Muscle of back (tissue), 11 donors: ENCODE results near the gene TIPRL. TPM values are rescaled to one million over a fixed set of nuclear protein-coding genes. Genes with fewer than 3 reads are reported as not detected.
"Not testable (repeated sequence)": the region's sequence is repeated elsewhere in the genome, so short reads cannot be mapped to it uniquely, and the experiment has no call there.

Experiments used
- DNase-seq, 3 donors: peaks; one replicate each; pipeline versions ENCODE4 v3.0.0 to v3.0.0-alpha.2; 2013
- polyA plus RNA-seq, 10 donors: library from polyadenylated mRNA; unstranded; fragments of 120-200 nt; gene quantifications; one replicate each; pipeline ENCODE4 v1.2.1, GENCODE V29; 2013; ENCODE audit not compliant: insufficient read length in 10 of 10

The TIPRL gene
- polyA plus RNA-seq, 10 donors = 31.9 to 42.7 (median 35.9) TPM

DNA sequence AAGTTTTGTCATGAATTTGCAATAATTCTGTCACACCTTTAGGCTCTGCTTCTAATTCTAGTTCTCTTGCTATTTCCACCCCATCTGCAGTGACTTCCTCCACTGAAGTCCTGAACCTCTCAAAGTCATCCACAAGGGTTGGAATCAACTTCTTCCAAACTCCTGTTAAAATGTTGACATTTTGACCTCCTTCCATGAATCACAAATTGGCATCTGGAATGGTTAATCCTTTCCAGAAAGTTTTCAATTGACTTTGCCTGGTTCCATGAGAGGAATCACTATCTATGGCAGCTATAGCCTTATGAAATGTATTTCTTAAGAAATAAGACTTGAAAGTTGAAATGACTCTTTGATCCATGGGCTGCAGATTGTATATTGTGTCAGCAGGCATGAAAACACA, 27.3 kb downstream of the TIPRL start:
- DNase-seq = no peak

DNA sequence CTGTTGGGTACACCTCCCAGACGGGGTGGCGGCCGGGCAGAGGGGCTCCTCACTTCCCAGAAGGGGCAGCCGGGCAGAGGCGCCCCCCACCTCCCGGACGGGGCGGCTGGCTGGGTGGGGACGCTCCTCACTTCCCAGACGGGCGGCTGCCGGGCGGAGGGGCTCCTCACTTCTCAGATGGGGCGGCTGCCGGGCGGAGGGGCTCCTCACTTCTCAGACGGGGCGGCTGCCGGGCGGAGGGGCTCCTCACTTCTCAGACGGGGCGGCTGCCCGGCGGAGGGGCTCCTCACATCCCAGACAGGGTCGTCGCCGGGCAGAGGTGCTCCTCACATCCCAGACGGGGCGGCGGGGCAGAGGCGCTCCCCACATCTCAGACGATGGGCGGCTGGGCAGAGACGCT, 28.9 kb downstream of the TIPRL start:
- not testable (repeated sequence) for DNase-seq

GRCh38 chr1:168210312-168210711, 31.6 kb downstream of the TIPRL start:
- DNase-seq = no peak

GRCh38 chr1:168213349-168213748, 34.6 kb downstream of the TIPRL start:
- DNase-seq = no peak

DNA sequence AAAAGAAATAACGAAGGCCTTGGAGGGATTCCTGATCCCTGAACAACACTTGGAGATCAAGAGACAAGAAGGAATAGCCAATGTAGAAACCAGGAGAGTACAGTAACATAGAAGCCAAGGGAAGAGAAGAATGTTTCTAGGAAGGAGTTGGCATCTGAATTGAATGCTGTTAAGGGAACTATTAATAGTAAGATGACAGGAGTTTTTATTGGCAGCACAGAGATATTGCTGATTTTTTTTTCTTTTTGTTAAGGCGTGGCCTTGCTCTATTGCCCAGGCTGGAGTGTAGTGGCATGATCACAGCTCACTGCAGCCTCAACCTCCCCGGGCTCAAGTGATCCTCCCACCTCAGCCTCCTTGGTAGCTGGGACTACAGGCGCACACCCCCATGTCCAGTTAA, 37.4 kb downstream of the TIPRL start:
- no peak for DNase-seq

DNA sequence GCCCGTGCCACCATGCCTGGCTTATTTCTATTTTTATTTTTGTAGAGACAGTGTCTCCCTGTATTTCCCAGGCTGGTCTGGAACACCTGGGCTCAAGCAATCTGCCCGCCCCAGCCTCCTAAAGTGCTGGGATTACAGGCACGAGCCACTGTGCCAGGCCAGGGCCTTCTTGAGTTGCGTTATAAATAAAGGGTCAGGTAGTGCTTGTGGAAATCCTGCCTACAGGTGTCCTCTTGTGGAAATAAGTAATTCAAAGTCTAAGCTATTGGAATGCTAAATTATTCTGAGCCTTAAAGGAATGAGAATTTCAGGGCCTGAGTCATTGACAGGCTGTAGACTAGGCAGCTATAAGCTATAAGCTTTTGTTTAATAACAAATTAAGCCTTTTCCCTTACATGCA, 38.9 kb downstream of the TIPRL start:
- DNase-seq = no peak

- DNase-seq = no peak
These were observed 39.9 kb downstream of the TIPRL start for GRCh38 chr1:168218658-168219057.

- DNase-seq = no peak
These were observed 41.7 kb downstream of the TIPRL start for GRCh38 chr1:168220470-168220871.

DNA sequence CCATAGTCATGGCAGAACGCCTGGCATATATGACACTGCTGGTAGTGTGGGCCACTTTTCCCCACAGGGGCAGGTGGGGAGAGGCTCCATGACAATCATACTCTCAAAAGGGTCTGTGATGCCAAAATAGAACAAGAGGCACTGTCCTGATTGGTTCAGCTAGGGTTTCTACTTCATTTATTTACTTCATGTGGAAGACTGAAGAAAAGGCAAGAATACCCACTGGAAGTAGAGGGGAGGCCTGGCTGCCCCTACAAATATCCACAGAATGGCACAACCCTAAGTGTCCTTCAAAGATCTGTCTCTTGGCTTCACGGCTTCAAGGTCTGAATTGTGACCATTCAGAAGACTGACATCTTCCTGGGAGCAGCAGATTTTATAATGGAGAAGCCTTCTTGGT, 42.5 kb downstream of the TIPRL start:
- DNase-seq = no peak

- no peak for DNase-seq
These were observed 44.5 kb downstream of the TIPRL start for GRCh38 chr1:168223261-168223660.

DNA sequence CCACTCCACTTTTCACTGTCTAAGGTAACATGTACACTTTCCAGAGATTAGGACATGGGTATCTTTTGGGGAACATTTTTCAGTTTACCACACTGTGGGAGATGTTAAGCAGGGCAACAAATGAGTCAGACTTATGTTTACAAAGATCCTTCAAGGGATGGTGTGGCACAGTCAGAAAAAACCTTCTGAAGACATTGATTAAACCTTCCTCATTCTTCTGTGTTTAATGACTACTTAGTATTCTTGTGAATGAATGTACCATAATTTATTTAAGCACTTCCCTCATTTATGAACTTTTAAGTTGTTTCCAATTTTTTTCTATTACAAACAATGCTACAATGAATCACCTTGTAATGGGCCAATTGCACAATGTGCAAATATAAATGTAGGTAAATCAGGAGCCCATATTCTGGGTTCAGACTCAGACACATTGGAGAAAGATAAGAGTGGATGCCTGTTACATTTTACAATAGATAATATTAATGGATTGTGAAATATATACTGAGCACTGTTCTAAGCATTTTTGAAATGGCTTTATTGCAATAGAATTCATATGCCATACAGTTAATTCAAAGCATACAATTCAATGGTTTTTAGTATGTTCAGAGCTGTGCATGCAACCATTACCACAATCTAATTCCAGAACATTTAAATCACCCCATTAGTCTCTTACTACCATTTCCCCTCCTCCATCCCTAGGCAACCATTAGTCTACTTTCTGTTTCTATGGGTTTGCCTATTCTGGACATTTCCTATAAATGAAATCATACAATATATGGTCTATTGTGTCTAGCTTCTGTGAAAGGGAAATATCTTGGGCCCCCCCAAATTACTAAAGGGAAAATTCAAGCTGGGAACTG, 45.1 kb downstream of the TIPRL start:
- DNase-seq = peak in 1 of 3 donors; percentile 30

DNA sequence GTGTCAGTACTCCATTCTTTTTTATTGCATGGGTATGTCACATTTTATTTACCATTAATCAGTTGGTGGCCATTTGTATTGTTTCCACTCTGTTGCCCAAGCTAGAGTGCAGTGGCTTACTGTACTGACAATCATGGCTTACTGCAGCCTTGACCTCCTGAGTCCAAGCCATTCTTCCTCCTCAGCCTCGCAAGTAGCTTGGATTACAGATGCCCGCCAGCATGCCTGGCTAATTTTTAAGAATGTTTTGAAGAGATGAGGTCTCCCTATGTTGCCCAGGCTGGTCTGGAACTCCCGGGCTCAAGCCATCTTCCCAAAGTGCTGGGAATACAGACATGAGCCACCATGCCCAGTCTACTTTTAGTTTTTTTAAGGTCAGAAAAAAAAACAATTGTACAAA, 46.2 kb downstream of the TIPRL start:
- peak in 1 of 3 donors; percentile 15 for DNase-seq

DNA sequence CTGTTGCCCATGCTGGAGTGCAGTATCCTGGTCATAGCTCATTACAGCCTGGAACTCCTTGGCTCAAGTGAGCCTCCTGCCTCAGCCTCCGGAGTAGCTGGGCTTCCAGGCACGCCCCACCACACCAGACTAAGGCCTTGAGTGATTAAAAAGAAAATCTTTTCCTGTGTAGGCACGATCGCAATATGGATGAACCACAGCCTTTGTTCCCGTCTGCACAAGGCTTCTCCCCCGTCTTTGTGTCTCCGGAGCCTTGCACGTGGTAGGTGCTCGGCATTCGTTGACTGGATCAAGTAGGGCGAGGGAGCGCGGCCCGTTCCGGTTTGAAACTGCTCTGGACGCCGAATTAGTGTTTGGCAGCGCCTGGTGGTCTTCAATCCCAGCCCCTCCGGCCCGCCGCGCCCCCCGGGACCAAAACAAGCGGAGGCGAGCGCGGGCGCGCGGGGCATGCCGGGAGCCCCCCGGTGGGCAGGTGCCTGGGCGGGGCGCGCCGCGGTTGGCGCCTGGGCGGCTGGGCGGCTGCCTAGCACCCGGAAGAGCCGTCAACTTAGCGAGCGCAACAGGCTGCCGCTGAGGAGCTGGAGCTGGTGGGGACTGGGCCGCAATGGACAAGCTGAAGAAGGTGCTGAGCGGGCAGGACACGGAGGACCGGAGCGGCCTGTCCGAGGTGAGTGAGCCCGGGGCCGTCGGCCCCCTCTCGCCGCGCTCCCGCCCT, 46.9 kb downstream of the TIPRL start, which contains the start of gene SFT2D2:
Gene SFT2D2 (plus strand): TSS at position 529 of the 715 bp plus-strand sequence. CDS start 76 bp downstream, at position 605.
- peak; percentile 70 to 93 (median 84) for DNase-seq

DNA sequence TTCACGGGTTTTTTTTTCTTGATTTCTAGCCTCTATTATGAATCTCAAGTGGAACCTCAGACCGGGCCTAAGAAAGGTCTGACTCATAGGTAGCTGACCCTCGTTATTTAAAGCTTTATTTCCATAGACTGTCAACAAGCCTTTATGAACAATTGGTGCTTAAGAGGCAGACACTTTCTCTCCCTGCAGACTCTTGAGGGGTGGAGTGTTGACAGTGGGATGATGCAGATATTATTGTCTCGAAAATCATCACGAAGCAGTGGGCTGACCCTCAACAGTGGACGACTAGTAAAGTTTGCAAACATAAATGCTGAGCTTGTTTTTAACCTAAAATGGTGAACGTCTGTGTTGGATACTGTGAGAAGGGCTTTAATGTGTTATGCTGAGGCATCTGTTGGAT, 48.9 kb downstream of the TIPRL start:
- peak in 1 of 3 donors; percentile 17 for DNase-seq

- no peak for DNase-seq
These were observed 51.1 kb downstream of the TIPRL start for GRCh38 chr1:168229893-168230292.

DNA sequence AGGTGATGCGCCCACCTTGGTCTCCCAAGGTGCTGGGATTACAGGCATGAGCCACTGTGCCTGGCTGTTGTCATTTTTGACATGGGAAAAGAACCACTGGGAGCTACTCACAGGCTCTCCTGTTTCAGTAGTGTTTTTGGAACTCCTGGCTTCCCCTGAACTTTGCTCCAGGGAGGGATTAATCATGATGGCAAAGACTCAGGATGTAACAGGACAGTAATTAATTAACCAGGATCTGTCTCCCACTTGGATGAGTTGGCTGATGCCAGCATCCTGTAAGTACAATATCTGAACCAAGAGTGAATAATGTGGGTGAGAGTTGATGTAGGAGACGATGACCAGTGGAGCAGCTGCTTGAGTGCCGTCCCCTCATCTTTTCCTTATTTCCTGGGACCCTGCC, 51.9 kb downstream of the TIPRL start:
- no peak for DNase-seq

DNA sequence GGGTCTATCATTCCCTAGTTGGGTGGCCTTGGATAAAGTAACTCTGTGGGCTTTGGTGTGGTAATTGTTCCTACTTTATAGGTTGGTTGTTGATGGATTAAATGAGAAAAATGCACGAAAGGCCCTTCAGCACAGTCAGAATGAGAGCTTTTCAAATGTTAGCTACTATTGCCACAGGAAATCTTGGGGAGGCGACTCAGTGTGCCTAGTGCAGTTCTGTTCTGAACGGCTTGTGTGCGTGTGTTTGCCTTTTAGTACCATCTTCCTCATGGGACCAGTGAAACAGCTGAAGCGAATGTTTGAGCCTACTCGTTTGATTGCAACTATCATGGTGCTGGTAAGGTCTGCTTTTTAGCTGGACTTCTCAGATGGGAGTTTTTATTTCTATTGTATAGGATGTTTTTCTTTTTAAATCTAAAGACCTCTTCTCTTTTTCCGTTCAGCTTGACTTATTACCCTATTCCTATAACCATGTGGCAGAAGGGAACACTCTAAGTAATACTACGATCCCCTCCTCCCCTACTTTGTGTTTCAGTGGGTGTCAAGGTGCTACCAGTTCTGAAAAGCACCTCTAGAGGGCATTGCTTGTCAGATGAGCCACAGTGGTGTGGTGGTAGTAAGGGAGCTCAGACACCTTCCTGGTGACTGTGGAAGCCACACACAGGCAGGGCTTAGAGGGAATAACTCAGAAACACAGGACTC, 56.2 kb downstream of the TIPRL start:
- DNase-seq = peak in 1 of 3 donors; percentile 13

GRCh38 chr1:168235548-168235885, 56.8 kb downstream of the TIPRL start:
- no peak for DNase-seq

- DNase-seq = no peak
These were observed 57.2 kb downstream of the TIPRL start for GRCh38 chr1:168235937-168236336.

DNA sequence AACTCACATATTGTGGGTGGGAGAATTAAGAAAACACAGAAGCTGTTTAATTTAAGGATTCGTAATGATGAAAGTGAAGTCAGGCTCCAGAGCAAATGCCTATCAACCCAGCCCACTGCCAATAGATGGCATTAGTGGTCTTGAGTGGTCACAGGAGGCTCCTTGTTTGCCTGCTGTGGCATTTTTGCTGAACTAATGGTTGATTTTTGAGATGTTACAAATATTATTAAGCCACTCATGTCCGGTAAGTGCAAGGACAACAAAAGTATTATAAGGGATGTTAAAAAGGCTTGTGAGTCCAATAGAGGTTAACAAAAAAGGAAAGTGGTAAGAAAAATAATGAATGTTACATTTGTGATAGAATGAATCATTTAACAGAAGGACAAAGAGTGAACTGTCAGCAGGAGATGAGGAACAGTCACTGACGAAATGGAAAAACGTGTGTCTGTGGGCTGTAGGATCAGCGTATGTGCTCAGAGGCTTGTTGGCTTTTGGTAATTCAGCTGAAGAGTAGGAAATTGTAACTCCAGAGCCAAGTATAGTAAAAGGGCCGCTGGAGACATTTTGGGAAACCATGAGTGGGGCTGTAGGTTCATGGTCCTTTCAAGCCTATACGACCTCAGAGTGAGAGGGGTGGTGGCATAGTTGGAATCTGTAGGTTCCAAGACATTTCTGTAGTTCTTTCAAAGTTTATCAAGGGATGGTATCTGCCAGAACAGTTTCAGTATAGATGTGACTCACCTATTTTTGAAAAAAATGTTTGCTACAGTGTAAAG, 58.3 kb downstream of the TIPRL start:
- DNase-seq = no peak

DNA sequence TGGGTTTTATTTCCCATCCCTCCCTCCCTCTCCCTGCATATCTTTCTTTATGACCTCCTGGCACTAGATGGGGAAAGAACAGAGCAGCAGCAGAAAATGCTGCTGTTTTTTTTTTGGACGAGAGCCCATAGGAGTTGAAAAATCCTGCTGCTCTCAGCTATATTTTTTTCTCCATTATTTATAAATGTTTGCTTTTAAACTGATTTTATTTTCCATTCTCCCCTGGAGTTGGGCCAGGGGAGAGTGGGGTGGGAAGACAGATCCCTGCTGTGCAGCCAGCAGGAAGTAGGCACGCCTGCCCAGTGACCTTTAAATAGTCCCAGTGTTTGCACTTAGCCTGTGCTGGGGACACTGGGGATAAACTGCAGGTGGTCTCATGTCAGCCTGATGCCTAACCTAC, 64.4 kb downstream of the TIPRL start:
- DNase-seq = peak in 2 of 3 donors; percentile 56 to 84
